GM21576 (cell line): ENCODE results near the gene TAF11L11.
"Not testable (repeated sequence)": the region's sequence is repeated elsewhere in the genome, so short reads cannot be mapped to it uniquely, and the experiment has no call there.

Experiments
- ATAC-seq: cut with Tn5 transposase; IDR thresholded peaks from one replicate; pipeline ENCODE4 v1.9.1; 2021; ENCODE audit warnings: mild to moderate bottlenecking, moderate library complexity; ENCODE audit not compliant: unreplicated experiment

The TAF11L11 gene

DNA sequence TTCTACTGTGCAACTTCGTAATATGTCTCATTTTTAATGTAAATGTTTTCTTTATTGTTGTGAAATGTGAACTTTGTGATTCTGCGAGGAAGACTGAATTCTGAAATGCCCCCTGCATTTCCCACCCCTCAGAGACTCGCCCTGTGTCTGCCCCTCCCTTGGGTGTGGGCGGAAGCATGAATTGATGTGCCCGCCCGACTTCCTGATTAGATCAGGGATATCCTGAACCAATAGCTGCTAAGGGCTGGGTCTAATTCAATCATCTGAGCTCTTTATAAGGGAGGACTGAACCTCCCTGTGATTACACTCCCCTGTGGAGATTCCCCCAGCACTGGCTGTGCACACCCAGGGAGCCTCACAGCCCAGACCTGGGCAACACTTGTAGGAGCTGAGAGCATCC is at the start of gene TAF11L11:
TSS of gene TAF11L11 (plus strand) at position 304 of the 400 bp plus-strand sequence.
- not testable (repeated sequence) for ATAC-seq

DNA sequence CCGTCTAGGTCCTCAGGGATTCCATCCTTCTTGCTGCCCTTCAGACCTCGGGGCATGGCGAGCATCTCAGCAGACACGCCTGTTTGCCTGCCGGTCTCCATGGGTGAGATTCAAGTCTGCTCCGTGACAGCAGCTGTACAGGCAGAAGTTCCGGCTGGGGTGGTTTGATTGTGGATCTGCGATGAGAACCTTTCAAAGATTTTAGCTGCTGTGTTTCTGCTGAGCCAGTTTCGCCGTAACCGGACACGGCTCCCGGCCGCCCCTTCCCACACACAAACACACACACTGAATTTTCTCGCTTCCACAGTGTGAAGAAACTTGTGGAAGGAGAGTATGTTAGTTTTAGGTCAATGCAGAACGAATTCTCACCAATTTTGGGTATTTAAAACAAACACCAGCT is 18.3 kb upstream of the TAF11L11 start, which contains the start of gene TAF11L7:
TSS of gene TAF11L7 (minus strand) at position 101 of the 400 bp plus-strand sequence.
- ATAC-seq, result not testable (repeated sequence)

DNA sequence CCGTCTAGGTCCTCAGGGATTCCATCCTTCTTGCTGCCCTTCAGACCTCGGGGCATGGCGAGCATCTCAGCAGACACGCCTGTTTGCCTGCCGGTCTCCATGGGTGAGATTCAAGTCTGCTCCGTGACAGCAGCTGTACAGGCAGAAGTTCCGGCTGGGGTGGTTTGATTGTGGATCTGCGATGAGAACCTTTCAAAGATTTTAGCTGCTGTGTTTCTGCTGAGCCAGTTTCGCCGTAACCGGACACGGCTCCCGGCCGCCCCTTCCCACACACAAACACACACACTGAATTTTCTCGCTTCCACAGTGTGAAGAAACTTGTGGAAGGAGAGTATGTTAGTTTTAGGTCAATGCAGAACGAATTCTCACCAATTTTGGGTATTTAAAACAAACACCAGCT is 13.1 kb upstream of the TAF11L11 start, which contains the start of gene TAF11L8:
TSS of gene TAF11L8 (minus strand) at position 101 of the 400 bp plus-strand sequence.
- not testable (repeated sequence) for ATAC-seq

DNA sequence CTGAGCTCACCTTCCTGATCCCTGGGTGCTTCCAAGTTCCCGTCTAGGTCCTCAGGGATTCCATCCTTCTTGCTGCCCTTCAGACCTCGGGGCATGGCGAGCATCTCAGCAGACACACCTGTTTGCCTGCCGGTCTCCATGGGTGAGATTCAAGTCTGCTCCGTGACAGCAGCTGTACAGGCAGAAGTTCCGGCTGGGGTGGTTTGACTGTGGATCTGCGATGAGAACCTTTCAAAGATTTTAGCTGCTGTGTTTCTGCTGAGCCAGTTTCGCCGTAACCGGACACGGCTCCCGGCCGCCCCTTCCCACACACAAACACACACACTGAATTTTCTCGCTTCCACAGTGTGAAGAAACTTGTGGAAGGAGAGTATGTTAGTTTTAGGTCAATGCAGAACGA is 9.7 kb upstream of the TAF11L11 start, which contains the start of gene TAF11L9:
TSS of gene TAF11L9 (minus strand) at position 140 of the 400 bp plus-strand sequence.
- ATAC-seq, result not testable (repeated sequence)

DNA sequence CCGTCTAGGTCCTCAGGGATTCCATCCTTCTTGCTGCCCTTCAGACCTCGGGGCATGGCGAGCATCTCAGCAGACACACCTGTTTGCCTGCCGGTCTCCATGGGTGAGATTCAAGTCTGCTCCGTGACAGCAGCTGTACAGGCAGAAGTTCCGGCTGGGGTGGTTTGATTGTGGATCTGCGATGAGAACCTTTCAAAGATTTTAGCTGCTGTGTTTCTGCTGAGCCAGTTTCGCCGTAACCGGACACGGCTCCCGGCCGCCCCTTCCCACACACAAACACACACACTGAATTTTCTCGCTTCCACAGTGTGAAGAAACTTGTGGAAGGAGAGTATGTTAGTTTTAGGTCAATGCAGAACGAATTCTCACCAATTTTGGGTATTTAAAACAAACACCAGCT is 6.3 kb upstream of the TAF11L11 start, which contains the start of gene TAF11L10:
TSS of gene TAF11L10 (minus strand) at position 101 of the 400 bp plus-strand sequence.
- not testable (repeated sequence) for ATAC-seq

DNA sequence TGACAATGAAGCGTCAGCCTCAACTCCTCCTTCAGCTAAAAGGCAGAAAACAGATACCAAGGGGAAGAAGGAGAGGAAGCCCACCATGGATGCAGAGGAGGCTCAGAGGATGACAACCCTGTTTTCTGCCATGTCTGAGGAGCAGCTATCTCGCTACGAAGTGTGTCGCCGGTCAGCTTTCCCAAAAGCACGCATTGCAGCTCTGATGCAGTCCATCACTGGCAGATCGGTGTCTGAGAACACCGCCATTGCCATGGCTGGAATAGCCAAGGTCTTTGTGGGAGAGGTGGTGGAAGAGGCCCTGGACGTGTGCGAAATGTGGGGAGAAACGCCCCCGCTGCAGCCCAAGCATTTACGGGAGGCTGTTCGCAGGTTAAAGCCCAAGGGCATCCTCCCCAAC is 968 bp downstream of the TAF11L11 start:
- no peak for ATAC-seq

DNA sequence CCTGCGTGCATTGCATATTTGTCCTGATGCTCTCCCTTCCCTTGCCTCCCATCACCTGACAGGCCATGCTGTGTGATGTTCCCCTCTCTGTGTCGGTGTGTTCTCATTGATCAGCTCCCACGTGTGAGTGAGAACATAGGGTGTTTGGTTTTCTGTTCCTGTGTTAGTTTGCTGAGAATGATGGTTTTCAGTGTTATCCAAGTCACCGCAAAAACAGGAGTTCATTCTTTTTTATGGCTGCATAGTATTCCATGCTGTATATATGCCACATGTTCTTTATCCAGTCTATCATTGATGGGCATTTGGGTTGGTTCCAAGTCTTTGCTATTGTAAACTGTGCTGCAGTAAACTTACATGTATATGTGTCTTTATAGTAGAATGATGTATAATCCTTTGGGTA is 3.5 kb downstream of the TAF11L11 start:
- not testable (repeated sequence) for ATAC-seq

DNA sequence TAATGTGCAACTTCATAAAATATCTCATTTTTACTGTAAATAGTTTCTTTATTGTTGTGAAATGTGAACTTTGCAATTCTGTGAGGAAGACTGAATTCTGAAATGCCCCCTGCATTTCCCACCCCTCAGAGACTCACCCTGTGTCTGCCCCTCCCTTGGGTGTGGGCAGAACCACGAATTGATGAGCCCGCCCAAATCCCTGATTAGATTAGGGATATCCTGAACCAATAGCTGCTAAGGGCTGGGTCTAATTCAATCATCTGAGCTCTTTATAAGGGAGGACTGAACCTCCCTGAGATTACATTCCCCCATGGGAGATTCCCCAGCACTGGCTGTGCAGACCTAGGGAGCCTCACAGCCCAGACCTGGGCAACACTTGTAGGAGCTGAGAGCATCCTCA is 6.1 kb downstream of the TAF11L11 start, which contains the start of gene TAF11L12:
TSS of gene TAF11L12 (plus strand) at position 301 of the 400 bp plus-strand sequence.
- ATAC-seq, result not testable (repeated sequence)

DNA sequence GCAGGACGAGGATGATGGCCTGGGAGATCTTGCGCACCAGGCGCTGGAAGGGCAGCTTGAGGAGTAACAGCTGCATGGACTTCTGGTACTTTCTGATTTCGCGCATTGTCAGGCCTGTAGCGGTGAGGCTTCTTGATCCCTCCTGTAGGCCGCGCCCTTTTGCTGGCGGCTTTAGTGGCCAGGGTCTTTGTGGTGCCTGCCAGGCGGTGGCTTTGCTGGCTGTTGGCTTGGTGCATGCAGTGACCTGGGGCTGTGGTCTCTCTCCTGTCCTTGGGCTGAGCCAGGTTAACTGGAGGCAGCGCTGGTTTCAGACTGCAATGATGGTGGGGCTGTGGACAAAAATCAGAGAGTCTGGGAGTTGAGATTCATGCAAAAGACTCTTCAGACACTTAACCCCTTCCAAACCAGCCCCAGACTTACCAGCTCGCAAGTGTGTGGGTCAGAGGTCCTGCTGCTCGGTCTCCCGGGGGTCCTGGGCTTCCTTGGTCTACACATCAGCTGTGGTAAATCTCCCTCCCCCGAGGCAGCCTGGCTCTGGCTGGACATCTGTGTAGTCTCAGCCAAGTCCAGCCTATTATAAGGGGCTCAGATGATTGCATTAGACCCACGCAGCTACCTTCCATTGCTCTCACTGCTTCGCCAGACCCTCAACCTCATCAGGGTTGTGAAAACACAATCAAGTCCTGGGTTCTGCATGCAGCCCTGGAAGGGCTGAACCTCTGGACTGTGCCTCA is 11.1 kb downstream of the TAF11L11 start:
- ATAC-seq, result no peak

DNA sequence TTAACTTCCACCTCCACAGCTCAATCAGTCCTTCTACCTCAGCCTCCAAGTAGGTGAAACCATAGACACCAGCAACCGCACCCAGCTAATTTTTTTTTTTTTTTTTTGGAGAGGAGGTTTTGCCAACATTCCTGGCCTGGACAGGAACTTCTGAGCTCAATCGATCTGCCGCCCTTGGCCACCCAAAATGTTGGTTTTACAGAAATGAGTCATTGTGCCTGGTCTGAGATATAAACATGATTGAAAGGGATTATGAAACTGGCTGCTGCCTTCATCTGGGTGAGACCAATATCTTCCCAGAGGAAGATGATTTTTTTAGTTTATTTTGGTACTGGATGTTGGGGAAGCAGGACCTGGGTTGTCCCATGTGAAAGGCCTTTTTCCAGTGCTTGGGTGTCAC is 15.4 kb downstream of the TAF11L11 start:
- ATAC-seq, result no peak

DNA sequence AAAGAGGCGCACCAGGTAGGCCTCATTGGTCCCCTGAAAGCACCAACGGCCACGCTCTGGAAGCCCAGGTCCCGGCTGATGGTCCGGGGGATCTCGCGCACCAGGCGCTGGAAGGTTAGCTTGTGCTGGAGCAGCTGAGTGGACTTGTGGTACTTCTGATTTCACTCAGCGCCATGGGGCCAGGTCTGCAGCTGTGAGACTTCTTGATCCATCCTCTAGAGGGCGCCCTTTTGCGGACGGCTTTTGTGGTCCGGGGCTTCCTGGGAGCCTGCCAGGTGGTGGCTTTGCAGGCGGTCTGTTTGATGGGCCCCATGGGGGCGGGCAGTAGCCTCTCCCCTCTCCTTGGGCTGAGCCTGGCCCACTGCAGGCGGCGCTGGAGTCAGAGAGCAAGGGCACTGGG is 16.6 kb downstream of the TAF11L11 start:
- no peak for ATAC-seq

DNA sequence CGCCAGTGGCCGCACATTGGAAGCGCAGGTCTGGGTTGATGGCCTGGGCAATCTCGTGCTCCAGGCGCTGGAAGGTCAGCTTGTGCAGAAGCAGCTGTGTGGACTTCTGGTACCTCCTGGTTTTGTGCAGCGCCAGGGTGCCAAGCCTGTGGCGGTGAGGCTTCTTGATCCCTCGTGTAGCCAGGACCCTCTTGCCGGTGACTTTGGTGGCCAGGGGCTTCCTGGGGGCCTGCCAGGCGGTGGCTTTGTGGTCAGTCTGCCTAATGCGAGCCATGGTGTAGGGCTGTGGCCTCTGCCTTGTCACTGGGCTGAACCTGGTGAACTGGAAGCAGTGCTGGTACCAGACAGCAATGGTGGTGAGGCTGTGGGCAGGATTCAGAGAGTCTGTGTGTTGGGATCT is 21.7 kb downstream of the TAF11L11 start:
- ATAC-seq, result no peak

DNA sequence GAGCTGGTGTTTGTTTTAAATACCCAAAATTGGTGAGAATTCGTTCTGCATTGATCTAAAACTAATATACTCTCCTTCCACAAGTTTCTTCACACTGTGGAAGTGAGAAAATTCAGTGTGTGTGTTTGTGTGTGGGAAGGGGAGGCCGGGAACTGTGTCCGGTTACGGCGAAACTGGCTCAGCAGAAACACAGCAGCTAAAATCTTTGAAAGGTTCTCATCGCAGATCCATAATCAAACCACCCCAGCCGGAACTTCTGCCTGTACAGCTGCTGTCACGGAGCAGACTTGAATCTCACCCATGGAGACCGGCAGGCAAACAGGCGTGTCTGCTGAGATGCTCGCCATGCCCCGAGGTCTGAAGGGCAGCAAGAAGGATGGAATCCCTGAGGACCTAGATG is 27.8 kb downstream of the TAF11L11 start, which contains the start of gene TAF11L13:
TSS of gene TAF11L13 (plus strand) at position 301 of the 400 bp plus-strand sequence.
- not testable (repeated sequence) for ATAC-seq

DNA sequence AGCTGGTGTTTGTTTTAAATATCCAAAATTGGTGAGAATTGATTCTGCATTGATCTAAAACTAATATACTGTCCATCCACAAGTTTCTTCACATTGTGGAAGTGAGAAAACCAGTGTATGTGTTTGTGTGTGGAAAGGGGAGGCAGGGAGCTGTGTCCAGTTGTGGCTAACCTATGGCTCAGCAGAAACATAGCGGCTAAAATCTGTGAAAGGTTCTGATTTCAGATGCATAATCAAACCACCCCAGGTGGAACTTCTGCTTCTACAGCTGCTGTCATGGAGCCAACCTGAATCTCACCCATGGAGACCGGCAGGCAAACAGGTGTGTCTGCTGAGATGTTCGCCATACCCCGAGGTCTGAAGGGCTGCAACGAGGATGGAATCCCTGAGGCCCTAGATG is 30.2 kb downstream of the TAF11L11 start, which contains the start of gene TAF11L14:
TSS of gene TAF11L14 (plus strand) at position 301 of the 400 bp plus-strand sequence.
- ATAC-seq, result no peak

DNA sequence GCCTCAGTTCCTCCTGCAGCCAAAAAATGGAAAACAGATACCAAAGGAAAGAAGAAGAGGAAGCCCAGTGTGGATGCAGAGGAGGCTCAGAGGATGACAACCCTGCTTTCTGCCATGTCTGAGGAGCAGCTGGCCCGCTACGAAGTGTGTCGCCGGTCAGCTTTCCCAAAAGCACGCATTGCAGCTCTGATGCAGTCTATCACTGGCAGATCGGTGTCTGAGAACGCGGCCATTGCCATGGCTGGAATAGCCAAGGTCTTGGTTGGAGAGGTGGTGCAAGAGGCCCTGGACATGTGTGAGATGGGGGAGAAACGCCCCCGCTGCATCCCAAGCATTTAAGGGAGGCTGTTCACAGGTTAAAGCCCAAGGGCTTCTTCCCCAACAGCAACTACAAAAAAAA is 45.2 kb downstream of the TAF11L11 start:
- not testable (repeated sequence) for ATAC-seq

DNA sequence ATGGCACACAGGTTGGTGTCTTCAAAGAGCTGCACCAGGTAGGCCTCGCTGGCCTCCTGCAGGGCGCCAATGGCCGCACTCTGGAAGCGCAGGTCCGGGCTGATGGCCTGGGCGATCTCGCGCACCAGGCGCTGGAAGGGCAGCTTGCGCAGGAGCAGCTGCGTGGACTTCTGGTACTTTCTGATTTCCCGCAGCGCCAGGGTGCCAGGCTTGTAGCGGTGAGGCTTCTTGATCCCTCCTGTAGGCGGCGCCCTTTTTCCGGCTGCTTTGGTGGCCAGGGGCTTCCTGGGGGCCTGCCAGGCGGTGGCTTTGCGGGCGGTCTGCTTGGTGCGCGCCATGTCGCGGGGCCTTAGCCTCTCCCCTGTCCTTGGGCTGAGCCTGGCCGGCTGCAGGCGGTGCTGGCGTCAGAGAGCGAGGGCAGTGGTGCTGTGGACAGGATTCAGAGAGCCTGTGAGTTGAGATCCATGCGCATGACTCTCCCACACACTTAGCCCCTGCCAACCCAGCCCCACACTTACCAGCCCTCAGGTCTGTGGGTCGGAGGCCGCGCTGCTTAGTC is 51.3 kb downstream of the TAF11L11 start:
- ATAC-seq, result not testable (repeated sequence)
